ENCODE measurements around the gene SYNDIG1L. TPM values are rescaled to one million over a fixed set of nuclear protein-coding genes. Genes with fewer than 3 reads are reported as not detected.

Gene SYNDIG1L
- total and polyA plus RNA-seq, 9 of the 15 experiments (the other 6 are each of a cell fraction or from before 2014, with no cell fraction given), result not detected

DNA sequence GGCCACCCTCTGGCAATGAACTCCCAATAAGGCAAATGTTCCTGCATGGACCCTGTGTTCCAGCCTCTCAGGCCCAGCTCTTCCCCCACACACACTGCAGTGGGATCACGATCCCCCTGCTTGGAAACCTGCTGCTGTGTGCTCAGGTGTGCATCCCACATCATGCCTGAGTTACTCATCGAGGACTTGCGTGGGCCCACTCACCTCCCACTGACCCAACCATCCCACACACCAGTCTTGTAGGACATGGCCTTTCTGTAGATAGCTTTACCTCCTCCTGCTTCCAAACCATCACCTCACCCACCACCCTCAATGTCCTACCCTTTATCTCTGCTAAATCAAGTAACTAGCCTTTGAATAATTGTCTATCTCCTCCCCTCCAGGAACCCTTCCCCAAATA is 42.5 kb upstream of the SYNDIG1L start:
- POLR2A ChIA-PET, result no interaction called here
- Histone ChIP-seq H3K27me3 (ENCODE audit: control insufficient read depth in 2 of 2, insufficient read depth in 2 of 2, low read length in 2 of 2) (peaks cover 0 to 27% of the 10 kb centered on the region in 2 experiments; a peak in 2 of 5 replicates), H3K27ac (ENCODE audit: extremely low read depth, low read depth, low read length) (no peak overlapping the region), H3K4me1 (replicated peaks in 1 of 2; ENCODE audit: control insufficient read depth in 2 of 2, insufficient read depth in 2 of 2, low read length in 2 of 2) (no peaks in the 10 kb centered on the region; a peak in 1 of 5 replicates), H2AFZ (ENCODE audit: low read depth, low read length) (no peak overlapping the region), H3K9me1 (ENCODE audit: control insufficient read depth, insufficient read depth, low read length) (no peaks in the 10 kb centered on the region), H4K20me1 (replicated peaks; ENCODE audit: control insufficient read depth, insufficient read depth, low read length) (no peaks in the 10 kb centered on the region), H3K4me3 (no peak overlapping the region), H3K9ac (ENCODE audit: insufficient read depth in 1 of 2, low read depth in 2 of 2, low read length in 2 of 2) (no peak overlapping the region), H3K36me3 (ENCODE audit: control insufficient read depth, insufficient read depth, low read length) (no peaks in the 10 kb centered on the region), H3K4me2 (ENCODE audit: insufficient read depth, low read length) (no peak overlapping the region), H3K9me3 (replicated peaks; ENCODE audit: control insufficient read depth, insufficient read depth, low read depth, low read length) (no peaks in the 10 kb centered on the region), H3K79me2 (ENCODE audit: control insufficient read depth, insufficient read depth, low read length) (no peaks in the 10 kb centered on the region)
- 0% methylated on average over 3 of the region's 3 CpGs for WGBS (ENCODE audit: insufficient coverage, low coverage, missing lambda C conversion rate)
- no peak for DNase-seq (ENCODE audit: extremely low read depth in 1 of 4, low spot score in 3 of 4)
- intact Hi-C loops (cut with micrococcal nuclease) (no loop called here), in situ Hi-C loops (cut with MboI) (no loop called here)
- no peak for FAIRE-seq
- no TSS peak for BruUV-seq (replicated peaks)
- CTCF ChIA-PET (ENCODE audit: low intra/inter-chr PET ratio), result no interaction called here
- no peak for ATAC-seq
- no peak for TF ChIP-seq ZNF224 (CRISPR knock-in tag; IDR thresholded peaks at IDR 0.05)
- TF ChIP-seq ZNF263 (CRISPR knock-in tag; IDR thresholded peaks at IDR 0.05; ENCODE audit: borderline replicate concordance), result no peak
- TF ChIP-seq, protein P1, sequence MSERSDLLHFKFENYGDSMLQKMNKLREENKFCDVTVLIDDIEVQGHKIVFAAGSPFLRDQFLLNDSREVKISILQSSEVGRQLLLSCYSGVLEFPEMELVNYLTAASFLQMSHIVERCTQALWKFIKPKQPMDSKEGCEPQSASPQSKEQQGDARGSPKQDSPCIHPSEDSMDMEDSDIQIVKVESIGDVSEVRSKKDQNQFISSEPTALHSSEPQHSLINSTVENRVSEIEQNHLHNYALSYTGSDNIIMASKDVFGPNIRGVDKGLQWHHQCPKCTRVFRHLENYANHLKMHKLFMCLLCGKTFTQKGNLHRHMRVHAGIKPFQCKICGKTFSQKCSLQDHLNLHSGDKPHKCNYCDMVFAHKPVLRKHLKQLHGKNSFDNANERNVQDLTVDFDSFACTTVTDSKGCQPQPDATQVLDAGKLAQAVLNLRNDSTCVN (CRISPR knock-in tag; IDR thresholded peaks at IDR 0.05), result no peak
- no peak for TF ChIP-seq PML (IDR thresholded peaks at IDR 0.05; ENCODE audit: low read length)
- no peak for TF ChIP-seq ZNF217 (CRISPR knock-in tag; IDR thresholded peaks at IDR 0.05)
- TF ChIP-seq, protein P2, sequence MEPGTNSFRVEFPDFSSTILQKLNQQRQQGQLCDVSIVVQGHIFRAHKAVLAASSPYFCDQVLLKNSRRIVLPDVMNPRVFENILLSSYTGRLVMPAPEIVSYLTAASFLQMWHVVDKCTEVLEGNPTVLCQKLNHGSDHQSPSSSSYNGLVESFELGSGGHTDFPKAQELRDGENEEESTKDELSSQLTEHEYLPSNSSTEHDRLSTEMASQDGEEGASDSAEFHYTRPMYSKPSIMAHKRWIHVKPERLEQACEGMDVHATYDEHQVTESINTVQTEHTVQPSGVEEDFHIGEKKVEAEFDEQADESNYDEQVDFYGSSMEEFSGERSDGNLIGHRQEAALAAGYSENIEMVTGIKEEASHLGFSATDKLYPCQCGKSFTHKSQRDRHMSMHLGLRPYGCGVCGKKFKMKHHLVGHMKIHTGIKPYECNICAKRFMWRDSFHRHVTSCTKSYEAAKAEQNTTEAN (CRISPR knock-in tag; IDR thresholded peaks at IDR 0.05), result no peak
- no peak for TF ChIP-seq MTA1 (IDR thresholded peaks at IDR 0.05; ENCODE audit: borderline replicate concordance)
- no peak for TF ChIP-seq TGIF2 (CRISPR knock-in tag; IDR thresholded peaks at IDR 0.05)

Measured in K562 (cell line).